GM19023 (cell line): ENCODE data around the gene SMARCAL1.
"Not testable (repeated sequence)": the region's sequence is repeated elsewhere in the genome, so short reads cannot be mapped to it uniquely, and the experiment has no call there.

Experiments
- ATAC-seq: cut with Tn5 transposase; IDR thresholded peaks from one replicate; pipeline ENCODE4 v1.9.1; 2021; ENCODE audit warnings: mild to moderate bottlenecking, moderate library complexity; ENCODE audit not compliant: unreplicated experiment

SMARCAL1 gene

DNA sequence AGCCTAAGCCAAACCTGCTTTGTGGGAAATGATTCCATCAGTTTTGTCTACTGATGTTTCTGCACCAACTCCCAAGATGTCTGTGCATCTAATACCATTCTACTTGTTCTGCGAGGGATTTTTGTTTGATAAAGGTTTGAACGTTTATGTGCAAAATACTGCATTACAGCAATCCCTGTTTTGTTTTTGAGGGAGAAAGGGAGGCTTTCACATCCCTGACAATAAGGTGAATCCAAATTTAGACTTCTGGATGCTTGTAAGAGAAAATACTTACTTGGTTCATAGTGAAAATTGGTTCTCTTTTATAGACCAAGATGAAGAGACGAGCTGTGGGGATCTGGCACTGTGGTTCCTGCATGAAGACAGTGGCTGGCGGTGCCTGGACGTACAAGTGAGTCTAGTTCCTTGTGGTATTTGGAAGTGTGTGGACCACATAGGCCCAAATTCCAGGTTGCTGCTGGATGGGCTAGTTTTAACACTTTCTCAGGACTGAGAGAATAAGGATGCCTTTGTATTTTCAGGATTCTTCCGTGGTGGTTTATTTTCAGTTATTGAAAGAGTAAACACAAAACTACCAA lies 87.4 kb downstream of the SMARCAL1 start:
- no peak for ATAC-seq

DNA sequence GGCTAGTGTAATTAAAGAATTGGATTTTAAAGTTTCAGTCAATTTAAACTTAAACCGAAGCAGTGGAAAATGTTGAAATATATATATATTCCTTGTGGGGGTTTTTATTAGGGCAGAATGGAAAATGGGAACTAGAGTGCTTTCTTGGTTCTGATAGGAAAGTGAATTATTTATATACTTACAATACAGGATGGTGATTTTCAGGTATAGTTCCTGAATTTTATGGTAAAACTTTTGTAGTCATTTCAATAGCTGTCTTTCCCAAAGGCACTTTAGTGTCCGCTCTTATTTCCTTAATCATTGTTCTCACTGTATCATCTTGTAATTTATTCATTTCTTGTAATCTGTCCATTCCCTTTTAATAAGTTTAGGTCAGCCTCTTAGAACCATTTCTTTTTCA lies 88.3 kb downstream of the SMARCAL1 start:
- no peak for ATAC-seq

DNA sequence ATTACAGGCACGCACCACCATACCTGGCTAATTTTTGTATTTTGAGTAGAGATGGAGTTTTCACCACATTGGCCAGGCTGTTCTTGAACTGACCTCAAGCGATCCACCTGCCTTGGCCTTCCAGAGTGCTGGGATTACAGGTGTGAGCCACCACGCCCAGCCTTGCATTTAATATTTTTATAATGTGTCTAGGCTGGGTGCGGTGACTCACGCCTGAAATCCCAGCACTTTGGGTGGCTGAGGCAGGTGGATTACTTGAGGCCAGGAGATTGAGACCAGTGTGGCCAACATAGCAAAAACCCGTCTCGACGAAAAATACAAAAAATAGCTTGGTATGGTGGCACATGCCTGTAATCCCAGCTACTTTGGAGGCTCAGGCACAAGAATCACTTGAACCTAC lies 89.6 kb downstream of the SMARCAL1 start:
- ATAC-seq: no peak

DNA sequence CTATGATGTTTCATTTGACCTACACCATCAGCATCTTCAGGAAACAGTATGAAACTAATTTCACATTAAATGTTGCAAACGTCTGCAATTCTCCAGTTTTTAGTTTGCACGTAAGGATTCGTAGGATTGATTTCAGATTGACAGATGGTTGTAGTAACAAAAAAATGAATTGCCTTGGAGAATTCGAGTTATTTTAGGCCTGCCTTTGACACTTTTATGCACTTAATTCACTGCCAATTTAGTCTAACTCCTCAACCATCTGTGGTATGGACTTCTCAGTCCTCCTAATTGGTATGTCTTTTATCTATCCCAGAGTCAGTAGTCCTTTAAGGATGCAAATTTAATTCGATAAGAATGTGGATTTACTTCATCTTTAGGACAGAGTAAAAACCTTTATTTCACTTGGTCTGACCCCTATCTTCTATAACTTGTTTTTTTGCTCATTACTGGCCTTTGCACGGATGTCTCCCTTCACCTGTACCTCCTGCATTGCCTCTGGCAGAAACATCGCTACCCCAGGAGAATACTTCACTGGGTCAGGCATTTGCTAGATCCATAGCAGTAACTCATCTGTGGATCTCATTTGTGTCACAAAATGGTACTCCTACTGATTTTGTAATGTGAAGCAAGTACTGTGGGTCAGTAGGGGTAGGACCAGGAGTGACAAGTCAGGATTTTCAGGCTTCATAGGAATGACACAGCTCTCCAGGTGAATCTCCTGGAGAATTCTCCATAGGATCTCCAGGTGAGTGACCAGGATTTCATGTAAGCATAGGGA lies 90.3 kb downstream of the SMARCAL1 start:
- ATAC-seq: no peak

DNA sequence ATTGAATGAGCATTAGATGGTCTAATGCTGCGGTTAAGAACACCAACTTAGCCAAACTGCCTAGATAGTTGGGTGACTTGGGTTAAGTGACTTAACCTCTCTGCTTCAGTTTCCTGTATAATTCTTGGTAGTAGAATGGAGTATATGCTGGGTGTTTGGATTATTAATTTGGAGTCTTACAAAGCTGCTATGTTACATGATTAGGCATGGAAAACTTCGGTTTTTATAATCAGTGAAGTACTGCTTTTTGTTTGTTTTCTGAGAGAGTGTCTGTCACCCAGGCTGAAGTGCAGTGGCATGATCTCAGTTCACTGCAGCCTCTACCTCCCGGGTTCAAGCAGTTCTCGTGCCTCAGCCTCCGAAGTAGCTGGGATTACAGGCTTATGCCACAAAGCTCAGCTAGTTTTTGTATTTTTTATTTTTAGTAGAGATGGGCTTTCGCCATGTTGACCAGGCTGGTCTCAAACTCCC lies 90.9 kb downstream of the SMARCAL1 start:
- no peak for ATAC-seq

DNA sequence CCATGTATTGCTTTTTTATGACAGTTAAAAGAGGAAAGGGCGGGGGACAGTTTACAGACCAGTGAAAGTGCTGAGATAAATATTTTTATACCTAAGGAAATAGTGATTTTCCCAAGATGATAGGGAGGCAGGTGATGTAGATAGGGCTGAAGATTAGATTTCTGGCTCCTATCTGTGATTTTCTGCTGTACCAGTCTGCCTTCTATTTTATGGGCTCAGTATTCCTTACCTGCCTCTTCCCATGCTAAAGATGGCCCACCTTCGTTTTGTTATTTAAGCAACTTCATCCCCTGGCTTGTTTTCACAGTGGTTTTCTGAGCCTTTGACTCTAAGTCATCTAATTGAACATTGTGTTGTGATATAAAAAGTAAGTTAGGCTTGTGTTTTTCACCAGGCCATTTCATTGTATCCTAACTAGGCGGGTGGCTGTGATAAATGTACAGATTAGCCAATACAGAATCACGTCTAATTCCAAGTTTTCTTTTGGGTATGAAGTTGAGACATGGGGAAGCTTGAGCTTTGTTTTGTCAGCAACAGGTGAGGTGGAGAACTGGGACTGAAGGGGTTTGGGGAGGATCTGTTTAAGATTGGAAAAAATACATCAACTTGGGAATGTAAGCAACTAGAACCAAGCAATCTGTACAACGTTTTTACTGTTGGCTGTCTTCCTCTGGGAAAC lies 91.6 kb downstream of the SMARCAL1 start:
- ATAC-seq: no peak

DNA sequence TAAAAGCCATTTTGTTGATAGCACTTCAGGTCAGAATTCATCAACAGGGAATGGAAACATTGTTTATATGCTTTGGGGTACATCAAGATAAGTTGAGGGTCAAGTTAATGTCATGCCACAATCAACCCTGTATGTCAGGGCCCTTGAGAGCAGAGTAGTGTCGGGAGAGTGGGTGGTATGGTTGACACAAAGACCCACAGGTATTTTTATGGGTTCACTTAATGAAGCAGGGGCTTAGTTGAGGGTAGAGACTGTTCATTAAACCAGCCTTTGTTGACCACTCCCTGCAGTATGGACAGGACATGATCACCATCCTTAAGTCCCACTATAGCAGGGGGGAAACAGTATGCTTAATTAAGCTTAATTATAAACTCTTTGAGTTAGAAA lies 92.1 kb downstream of the SMARCAL1 start:
- ATAC-seq: no peak

DNA sequence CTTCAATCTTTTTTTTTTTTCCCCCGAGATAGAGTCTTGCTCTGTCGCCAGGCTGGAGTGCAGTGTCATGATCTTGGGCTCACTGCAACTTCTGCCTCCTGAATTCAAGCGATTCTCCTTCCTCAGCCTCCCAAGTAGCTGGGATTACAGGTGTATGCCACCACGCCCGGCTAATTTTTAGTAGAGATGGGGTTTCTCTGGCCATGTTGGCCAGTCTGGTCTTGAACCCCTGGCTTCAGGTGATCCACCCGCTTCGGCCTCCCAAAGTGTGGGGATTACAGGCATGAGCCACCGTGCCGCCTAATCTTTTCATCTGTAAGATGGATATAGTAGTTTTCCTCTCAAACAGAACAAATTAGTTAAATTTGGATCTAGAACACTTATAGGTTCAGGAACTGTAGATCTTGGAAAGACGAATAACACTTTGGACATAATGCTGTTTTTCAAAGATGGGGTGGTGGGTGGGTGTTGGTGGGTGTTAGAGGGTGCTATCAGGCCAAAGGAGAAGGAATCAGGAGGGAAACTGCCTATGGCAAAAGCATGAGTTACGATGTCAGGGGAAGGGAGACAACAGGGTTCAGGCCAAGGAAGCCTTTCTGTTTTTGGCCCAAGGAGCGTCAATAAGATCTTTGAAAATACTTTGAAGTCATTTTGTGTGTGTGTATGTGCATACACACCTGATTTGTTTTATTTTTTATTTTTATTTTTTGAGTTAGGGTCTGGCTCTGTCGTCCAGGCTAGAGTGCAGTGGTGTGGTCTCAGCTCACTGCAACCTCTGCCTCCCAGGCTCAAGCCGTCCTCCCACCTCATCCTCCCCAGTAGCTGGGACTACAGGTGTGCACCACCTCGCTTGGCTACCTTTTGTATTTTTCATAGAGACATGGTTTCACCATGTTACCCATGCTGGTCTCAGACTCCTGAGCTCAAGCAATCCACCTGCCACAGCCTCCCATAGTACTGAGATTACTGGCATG lies 93.1 kb downstream of the SMARCAL1 start:
- no peak for ATAC-seq

DNA sequence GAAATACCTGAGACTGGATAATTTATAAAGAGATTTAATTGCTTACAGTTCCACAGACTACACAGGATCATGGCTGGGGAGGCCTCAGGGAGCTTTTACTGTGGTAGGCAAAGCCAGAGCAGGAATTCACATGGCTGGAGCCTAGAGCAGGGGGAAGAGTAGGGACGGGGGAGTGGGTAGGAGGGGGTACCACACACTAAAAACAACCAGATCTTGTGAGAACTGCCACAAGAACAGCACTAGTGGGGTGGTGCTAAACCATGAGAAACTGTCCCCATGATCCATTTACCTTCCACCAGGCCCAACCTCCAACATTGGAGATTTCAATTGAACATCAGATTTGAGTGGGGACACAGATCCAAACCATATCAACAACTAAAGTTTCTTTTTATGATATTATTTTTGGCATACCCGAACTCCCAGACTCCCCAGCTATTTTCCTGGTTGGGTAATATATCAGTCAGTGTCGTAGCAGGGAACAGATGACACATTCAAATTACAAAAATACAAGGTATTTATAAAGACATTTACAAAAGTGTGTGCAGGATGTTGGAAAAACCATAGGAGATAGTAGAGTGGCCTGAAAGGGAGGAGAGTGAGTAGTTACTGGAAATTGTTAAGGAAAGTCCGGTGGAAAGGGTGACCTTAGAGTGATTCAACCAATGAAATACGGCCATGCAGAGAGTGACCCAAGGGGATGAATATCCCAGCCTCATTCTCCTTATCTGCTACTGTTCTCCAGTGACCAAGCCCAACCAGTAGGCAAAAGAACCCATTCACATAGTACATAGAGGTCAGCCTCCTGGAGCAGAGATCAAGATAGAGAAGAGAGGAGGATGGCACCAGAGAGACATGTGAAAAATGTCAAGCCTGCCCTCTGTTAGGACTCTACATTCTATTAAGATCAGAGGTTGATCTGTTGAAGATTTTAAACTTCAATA lies 95.2 kb downstream of the SMARCAL1 start:
- no peak for ATAC-seq

DNA sequence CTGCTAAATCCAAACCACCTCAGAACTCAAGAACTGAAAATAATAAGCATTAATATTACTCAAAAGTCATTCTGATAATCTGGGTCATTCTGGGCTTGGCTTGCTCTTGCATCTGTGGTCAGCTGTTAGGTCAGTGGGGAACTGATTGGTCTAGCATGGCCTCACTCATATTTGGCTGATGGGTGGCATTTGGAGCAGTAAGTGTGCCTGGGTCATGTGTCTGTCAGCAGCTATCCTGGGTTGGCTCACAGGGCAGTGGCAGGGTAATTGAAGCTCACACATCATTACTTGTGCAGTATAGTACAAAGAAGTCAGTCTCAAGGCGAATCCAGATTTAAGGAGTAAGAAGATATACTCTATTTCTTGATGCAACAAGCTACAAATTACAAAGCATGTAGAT lies 95.9 kb downstream of the SMARCAL1 start:
- no peak for ATAC-seq

DNA sequence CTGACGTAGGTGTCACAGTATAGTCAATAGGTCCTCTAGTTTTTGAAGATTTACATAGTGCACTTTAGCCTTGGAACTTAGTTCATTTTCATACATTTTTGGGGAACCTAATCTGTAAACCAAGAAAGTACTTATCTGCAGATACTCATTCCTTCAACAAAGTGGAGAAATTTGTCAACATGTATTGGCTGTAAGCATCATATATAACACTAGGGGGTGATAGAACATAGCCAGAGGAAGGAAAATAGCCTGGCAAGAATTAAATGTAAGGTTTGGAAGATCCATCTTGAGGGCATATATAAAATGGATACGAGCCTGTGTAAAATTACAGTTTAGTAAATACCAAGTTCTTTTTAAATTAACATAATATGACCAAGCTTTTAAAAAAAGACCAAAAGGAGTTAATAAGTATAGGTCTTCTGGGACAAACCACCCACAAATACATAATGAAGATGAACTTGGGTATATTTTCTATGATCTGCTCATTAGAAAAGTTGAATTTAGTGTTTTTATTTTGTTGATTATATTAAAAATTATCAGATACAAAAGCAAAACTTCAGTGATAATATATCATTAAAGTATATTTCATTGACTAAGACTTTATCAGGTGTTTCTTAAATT lies 104.6 kb downstream of the SMARCAL1 start:
- no peak for ATAC-seq

DNA sequence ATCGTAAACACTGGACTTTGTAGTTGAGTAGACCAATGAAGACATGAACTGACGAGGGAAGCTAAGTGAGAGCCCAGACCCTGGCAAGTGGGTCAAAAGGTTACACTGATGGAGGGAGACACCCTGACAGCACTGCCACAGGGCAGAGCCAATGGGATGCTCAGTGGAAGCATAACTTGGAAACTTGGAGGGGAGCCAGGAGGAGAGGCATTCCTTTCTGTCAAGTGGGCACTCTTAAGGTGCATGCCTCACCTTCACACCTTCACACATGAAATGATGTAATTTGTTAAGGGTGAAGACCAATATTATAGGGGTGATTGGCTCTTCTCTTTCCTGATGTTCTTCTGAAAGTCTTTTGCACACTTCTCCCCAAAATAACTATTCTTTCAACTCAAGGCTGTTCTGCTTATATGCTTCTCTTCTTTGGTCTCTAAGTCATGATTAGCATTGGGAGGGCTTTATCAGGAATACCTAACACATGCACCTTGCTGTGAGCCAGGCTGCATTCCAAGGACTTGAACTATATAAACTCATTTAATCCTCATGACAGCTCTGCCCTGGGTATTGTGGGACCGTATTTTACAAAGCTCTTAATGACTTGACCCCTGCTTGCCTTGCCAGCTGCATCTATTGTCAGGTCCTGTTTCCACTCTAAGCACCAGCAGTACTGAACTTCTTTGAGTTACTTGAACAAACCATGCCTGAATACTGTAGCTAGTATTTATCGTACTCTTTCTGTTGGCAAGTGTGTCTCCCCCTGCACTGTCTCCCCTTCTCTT lies 105.4 kb downstream of the SMARCAL1 start:
- no peak for ATAC-seq

DNA sequence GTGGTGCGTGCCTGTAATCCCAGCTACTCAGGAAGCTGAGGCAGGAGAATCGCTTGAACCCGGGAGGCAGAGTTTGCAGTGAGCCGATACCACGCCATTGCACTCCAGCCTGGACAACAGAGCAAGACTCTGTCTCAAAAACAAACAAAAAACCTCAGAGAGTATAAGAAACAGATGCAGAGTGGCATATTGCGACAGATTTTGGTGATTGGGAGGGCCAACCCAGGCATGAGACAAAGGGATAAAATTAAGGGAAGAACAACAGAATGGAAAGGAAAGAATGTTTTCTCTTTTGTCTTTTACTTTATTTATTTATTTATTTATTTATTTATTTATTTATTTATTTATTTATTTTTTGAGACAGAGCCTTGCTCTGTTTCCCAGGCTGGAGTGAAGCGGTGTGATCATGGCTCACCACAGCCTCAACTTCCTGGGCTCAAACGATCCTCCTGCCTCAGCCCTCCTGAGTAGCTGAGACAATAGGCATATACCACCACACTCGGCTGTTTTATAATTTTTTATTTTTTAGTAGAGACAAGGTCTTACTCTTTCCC lies 106.4 kb downstream of the SMARCAL1 start:
- ATAC-seq: not testable (repeated sequence)

DNA sequence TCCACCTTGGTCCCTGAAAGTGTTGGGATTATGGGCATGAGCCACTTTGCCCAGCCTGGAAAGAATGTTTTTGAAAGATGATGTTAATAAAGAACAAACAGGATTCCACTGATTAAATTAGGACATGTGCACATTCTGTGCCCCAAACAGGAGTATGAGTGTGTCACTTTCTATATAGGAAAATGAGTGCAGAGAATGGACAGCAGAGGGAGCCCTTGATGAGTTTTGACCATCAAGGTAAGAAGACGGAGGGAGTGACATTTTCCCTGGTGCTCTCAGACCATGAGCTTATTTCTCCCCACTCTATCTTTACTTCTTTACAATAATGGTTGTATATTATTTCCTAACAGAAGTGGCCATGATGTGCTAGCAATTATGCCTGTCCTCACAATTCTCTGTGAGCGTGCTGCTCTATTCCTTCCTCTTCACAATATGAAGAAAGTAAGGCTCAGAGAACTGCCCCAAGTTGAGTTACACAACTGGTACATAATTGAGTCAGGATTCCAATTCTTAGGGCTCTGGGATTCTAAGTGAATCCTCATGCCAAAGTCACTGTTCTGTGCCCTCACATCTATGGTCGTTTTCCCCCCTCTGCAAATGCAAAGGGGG lies 107.0 kb downstream of the SMARCAL1 start:
- ATAC-seq: no peak

DNA sequence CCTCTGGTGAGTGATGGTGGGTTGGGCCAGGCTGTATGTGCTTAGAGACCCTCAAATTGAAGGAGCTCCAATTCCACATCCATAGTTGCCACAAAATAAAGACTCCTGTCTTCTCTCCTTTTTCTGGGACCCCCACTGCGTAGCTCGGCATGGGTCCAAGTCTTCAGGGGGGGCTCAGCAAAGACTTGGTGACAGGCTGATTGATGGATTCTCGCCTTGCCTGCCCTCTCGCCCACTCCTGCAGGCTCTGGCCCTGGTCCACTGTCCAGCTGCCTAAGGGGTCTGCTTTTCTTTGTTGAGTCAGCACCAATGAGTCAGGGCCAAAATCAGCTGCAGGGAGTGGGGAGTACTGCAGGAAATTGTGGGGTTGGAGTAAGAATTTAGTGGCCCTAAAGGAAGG lies 107.8 kb downstream of the SMARCAL1 start:
- ATAC-seq: no peak

DNA sequence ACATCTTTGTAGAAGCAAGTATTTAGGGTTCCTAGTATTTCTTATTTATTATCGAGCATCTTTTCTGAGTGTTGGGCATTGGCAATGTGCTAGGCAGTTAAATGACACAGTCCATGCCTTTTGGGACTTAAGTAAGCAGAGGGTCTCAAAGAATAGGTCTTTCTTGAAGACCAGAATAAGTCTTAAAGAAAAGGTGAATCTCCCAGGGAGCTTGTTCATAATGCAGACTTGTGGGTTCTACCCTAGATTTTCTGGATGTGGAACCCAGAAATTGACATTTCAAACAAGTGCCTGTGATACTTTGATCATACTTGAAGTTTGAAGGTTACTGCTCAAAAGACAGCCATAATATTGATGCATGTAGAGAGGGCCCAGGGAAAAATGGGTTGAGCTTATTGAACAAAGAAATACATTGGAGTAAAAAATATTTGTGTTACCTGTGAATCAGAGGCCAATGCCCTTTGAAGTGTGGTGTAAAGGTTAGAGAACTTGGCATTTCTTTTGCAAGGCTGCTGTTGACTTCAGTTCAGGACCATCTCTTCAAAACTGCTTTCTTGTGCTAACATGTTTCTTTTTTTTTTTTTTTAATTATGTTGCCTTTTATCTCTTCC lies 110.7 kb downstream of the SMARCAL1 start:
- ATAC-seq: no peak

DNA sequence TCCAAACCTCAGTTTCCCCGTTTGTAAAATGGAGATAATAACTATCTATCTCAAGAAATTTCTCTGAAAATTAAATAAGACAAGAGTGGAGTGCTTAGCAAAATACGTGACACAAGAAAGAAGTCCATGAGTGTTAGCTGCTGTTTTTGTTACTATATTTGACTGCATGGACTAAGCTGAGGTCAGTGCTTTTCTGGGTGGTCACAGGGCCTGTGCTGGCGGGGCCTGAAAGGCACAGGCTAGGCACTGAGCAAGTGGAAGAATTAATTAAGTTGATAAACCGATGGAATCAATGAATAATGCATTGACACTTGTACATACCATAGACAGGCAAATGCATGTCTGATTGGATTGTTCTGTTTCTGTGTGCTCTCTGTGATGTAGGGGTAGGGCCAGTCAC lies 113.7 kb downstream of the SMARCAL1 start:
- no peak for ATAC-seq

DNA sequence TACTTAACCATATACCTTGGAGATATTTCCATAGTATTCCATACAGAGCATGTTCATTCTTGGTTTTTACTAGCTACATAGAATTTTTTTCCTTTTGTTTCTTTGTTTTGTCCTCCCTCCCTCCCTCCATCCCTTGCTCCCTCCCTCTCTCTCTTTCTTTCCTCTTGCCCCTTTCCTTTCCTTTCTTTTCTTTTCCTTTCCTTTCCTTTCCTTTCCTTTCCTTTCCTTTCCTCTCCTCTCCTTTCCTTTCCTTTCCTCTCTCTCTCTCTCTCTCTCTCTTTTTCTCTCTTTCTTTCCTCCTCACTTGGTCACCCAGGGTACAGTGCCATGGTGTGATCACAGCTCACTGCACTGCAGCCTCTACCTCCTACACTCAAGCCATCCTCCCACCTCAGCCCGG lies 114.7 kb downstream of the SMARCAL1 start:
- no peak for ATAC-seq
